Measurements from ENCODE around the gene HOPX.
A peak's percentile ranks its signal among the peaks of the same experiment; 100 is the strongest.

Gene HOPX

DNA sequence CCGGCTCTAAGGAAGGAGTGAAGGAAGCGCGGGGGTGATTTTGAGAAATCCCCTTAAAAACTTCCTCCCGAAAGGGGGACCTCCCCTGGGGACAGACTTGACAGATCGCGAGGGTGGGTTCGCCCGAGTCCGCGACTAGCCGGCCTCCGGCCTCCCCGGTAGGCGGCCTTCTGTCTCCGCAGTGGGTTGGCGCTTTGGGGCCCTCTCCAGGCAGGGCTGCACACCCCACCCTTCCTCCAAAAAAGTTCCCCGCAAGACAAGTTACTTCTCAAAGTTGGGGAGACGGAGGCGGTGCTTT is 24.8 kb downstream of the HOPX start:
- TF ChIP-seq, protein P1, sequence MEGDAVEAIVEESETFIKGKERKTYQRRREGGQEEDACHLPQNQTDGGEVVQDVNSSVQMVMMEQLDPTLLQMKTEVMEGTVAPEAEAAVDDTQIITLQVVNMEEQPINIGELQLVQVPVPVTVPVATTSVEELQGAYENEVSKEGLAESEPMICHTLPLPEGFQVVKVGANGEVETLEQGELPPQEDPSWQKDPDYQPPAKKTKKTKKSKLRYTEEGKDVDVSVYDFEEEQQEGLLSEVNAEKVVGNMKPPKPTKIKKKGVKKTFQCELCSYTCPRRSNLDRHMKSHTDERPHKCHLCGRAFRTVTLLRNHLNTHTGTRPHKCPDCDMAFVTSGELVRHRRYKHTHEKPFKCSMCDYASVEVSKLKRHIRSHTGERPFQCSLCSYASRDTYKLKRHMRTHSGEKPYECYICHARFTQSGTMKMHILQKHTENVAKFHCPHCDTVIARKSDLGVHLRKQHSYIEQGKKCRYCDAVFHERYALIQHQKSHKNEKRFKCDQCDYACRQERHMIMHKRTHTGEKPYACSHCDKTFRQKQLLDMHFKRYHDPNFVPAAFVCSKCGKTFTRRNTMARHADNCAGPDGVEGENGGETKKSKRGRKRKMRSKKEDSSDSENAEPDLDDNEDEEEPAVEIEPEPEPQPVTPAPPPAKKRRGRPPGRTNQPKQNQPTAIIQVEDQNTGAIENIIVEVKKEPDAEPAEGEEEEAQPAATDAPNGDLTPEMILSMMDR (IDR thresholded peaks at IDR 0.05; ENCODE audit: low read depth, low read length): no peak
- no peak for DNase-seq (ENCODE audit: low read depth in 2 of 2)
- H3K4me3 ChIP-seq (replicated peaks in 1 of 2; ENCODE audit: low read depth in 2 of 2, low read length in 2 of 2): peak overlapping the region; percentile 47 to 55

DNA sequence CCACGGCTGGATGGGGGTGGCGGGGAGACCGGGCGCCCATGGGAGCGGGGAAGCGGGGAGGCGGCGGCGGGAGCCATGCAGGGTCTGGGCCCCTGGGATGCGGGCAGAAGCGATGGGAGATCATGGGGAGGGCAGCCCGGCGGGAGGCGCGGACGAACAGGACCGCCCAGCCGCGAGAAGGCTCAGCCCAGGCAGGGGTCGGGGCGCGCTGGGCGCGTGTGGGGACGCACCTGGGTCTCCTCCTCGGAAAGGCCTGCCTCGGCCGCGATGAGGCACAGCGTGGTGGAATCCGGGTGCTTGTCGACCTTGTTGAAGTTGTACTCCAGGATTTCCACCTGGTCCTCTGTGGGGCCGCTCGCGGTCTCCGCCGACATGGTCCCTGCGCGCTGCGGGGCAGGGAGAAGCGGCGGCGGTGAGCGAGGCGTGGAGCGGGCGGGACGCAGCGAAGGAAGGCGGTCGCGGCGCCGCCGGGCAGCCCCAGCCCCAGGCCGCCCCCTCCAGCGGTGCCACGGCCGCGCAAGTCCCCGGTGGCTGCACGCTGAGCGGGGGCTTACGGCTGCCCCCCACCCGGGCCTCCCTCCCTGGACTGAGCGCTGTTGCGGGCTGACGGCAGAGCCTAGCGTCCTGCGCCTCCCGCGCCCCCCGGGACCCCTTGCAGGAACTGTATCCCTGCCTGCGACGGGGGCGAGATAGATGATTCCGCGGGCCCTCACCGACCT is 25.3 kb downstream of the HOPX start:
- TF ChIP-seq, protein P1 (IDR thresholded peaks at IDR 0.05; ENCODE audit: low read depth, low read length): no peak
- peak overlapping the region; percentile 47 to 55 for H3K4me3 ChIP-seq (replicated peaks in 1 of 2; ENCODE audit: low read depth in 2 of 2, low read length in 2 of 2)
- DNase-seq (ENCODE audit: low read depth in 2 of 2): no peak

DNA sequence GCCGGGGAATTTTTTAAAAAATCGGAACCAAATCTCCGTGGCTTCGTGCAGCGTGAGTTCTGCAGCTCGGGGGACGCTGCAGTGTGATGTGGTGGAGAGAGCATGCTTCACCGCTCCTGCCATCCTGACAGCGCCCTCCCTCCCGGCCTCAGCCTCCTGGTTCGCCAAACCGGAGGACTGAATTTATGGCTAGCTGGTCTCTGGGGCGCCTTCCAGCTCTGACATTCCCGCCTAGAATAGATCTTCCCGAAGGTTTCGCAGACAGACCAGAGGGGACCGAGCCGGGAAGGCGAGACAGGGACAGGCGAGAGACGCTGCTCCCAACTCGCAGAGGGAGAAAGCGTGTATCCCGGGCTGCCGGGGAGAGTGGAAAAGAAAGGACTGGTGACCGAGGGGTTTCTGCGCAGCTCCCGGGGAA is 25.9 kb downstream of the HOPX start:
- TF ChIP-seq, protein P1 (IDR thresholded peaks at IDR 0.05; ENCODE audit: low read depth, low read length): no peak
- no peak for DNase-seq (ENCODE audit: low read depth in 2 of 2)
- peak overlapping the region; percentile 47 to 55 for H3K4me3 ChIP-seq (replicated peaks in 1 of 2; ENCODE audit: low read depth in 2 of 2, low read length in 2 of 2)

DNA sequence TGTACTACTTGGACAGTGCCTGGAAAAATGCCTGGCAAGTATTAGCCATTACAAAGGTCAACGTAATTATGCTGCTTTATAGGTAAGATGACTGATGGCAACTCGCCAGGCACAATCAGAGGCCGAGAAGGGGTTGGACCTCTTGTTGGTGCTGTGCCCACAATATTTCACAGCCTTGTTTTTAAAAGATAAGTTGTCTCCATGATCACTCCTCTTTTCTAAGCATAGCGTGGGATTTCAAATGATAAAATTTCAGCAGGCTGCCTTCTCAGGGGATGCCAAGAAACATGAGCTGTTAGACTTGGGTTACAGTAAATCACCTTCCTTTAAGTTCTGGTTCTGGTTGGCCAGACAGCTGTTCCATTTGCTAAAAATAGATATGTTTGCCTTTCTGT is 26.9 kb downstream of the HOPX start:
- TF ChIP-seq, protein P1 (IDR thresholded peaks at IDR 0.05; ENCODE audit: low read depth, low read length): no peak
- H3K4me3 ChIP-seq (replicated peaks in 1 of 2; ENCODE audit: low read depth in 2 of 2, low read length in 2 of 2): no peak overlapping the region
- peak in 1 of 2 donors; percentile 56 for DNase-seq (ENCODE audit: low read depth in 2 of 2)

DNA sequence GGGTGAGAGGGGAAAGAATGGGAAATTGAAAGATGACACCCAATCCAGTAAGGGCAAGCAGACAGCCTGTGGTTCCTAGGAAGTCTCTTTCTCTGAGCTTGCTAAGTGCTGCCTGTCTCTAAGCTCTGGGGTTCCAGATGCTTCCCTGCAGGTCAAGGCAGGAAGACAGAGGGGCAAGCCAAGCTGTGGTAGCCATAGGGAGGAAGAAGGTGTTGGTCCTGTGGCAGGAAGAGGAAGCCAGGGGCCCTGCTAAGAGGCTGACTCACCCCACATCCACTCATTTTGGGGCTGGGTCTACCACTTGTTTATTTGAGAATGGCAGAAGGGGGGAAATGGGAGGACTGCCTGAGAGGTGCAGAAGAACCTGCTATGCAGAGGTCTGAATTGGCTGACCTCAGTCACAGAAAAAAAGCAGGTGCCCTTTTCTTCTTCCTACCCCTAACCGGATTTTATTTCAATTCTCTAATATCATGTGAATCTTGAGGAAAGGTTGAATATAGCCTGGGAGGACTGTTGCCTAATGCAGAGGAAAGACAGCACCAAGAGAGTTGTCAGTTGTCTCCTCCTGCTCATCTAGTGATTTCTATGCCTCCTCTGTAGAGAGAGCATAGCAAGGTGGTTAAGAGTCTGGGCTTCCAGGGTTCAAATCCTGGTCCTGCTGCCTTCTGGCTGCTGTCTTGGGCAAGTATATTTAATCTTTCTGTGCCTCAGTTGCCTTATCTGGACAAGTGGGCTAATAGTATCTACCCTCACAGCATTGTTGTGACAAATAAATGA is 27.4 kb downstream of the HOPX start:
- DNase-seq (ENCODE audit: low read depth in 2 of 2): no peak
- TF ChIP-seq, protein P1 (IDR thresholded peaks at IDR 0.05; ENCODE audit: low read depth, low read length): no peak
- H3K4me3 ChIP-seq (replicated peaks in 1 of 2; ENCODE audit: low read depth in 2 of 2, low read length in 2 of 2): no peak overlapping the region

DNA sequence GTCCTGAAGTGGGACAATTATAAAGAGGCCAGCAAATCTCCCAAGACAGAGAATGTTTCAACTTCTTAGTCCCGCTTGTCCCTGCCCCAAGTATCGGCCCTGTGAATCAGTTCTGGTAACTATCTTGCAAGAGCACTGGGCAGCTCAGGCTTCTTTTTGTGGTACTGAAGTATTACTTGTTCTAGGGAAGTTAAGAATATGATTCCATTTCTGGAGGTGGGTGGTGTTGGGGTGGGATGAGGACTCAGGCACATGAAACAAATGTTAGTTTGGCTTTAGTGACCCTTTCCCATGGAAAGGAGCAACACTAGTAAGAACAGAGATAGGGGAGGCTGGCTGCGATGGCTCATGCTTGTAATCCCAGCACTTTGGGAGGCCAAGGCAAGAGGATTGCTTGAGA is 28.9 kb downstream of the HOPX start:
- TF ChIP-seq, protein P1 (IDR thresholded peaks at IDR 0.05; ENCODE audit: low read depth, low read length): no peak
- no peak overlapping the region for H3K4me3 ChIP-seq (replicated peaks in 1 of 2; ENCODE audit: low read depth in 2 of 2, low read length in 2 of 2)
- no peak for DNase-seq (ENCODE audit: low read depth in 2 of 2)

All from cardiac fibroblast (primary cell).